IMR-90 (cell line): Measurements from ENCODE around the gene SNAP25. TPM values are rescaled to one million over a fixed set of nuclear protein-coding genes. Genes with fewer than 3 reads are reported as not detected.

ENCODE experiments used
- ATAC-seq: fragments of 200-7000 bp; cut with Tn5 transposase; 2 replicates; pipeline ENCODE4 v1.9.1; 2020; ENCODE audit warnings: low read depth, mild to moderate bottlenecking, moderate library complexity
- BruUV-seq: library from RNA; stranded (reverse); fragments of 400-500 nt; replicated peaks from 2 replicates; lab custom pipeline; 2021; lab: Mats Ljungman, UMichigan
- CTCF ChIA-PET: fragments of 300-600 bp; formaldehyde crosslinking; extraction: SDS; loops from one replicate; lab custom pipeline; 2021; ENCODE audit warnings: antibody characterized with exemption; lab: Yijun Ruan, JAX
- POLR2A ChIA-PET: fragments of 300-600 bp; sonication (Branson Sonifier 250); formaldehyde crosslinking; loops from one replicate; lab custom pipeline; 2022; ENCODE audit warnings: antibody characterized with exemption; ENCODE audit not compliant: unreplicated experiment; lab: Charles Lee
- DNase-seq: peaks from one replicate; pipeline ENCODE4 v3.0.0; 2013
- H2AFZ ChIP-seq: replicated peaks from 2 replicates; pipeline ENCODE3; 2013; ENCODE audit warnings: low read length, mild to moderate bottlenecking; ENCODE audit not compliant: poor library complexity
- H2AK5ac ChIP-seq: 2 replicates; pipeline ENCODE4 v1.6.1; 2013; ENCODE audit warnings: low read depth, low read length, inconsistent platforms
- H2AK9ac ChIP-seq: replicated peaks from 2 replicates; pipeline ENCODE3; 2013; ENCODE audit warnings: mild to moderate bottlenecking, low read depth, low read length, moderate library complexity; ENCODE audit not compliant: poor library complexity
- H2BK120ac ChIP-seq: 2 replicates; pipeline ENCODE4 v1.6.1; 2013; ENCODE audit warnings: low read depth, low read length, inconsistent platforms
- H2BK15ac ChIP-seq: 3 replicates; pipeline ENCODE4 v1.6.1; 2013; ENCODE audit warnings: low read depth, low read length, inconsistent platforms
- H2BK20ac ChIP-seq: 2 replicates; pipeline ENCODE4 v1.6.1; 2013; ENCODE audit warnings: low read depth, mild to moderate bottlenecking, inconsistent platforms, low read length, moderate library complexity
- H2BK5ac ChIP-seq: 2 replicates; pipeline ENCODE4 v1.6.1; 2013; ENCODE audit warnings: mild to moderate bottlenecking, low read depth, low read length, inconsistent platforms; ENCODE audit not compliant: poor library complexity, severe bottlenecking
- H3K14ac ChIP-seq: replicated peaks from 2 replicates; pipeline ENCODE4 v1.6.1; 2013; ENCODE audit warnings: low read depth, low read length, inconsistent platforms
- H3K18ac ChIP-seq: 2 replicates; pipeline ENCODE4 v1.6.1; 2013; ENCODE audit warnings: low read depth, low read length, control low read depth
- H3K23ac ChIP-seq: 2 replicates; pipeline ENCODE4 v1.6.1; 2013; ENCODE audit warnings: low read depth, low read length, inconsistent platforms
- H3K27ac ChIP-seq: 2 replicates; pipeline ENCODE4 v1.5.1; 2013; ENCODE audit warnings: mild to moderate bottlenecking, control low read depth, low read length; ENCODE audit not compliant: insufficient read depth
- H3K27me3 ChIP-seq: 2 replicates; pipeline ENCODE4 v1.6.1; 2013; ENCODE audit warnings: low read length; ENCODE audit not compliant: control insufficient read depth, insufficient read depth
- H3K36me3 ChIP-seq: 2 replicates; pipeline ENCODE4 v1.6.1; 2013; ENCODE audit warnings: low read length, mixed read lengths; ENCODE audit not compliant: control insufficient read depth, insufficient read depth
- H3K4ac ChIP-seq: 2 replicates; pipeline ENCODE4 v1.6.1; 2013; ENCODE audit warnings: low read depth, low read length, inconsistent platforms
- H3K4me1 ChIP-seq: 2 replicates; pipeline ENCODE4 v1.6.1; 2013; ENCODE audit warnings: low read length, mixed read lengths; ENCODE audit not compliant: control insufficient read depth, insufficient read depth
- H3K4me2 ChIP-seq: 2 replicates; pipeline ENCODE4 v1.6.1; 2013; ENCODE audit warnings: low read depth, mild to moderate bottlenecking, control low read depth, low read length, moderate library complexity
- H3K4me3 ChIP-seq: 2 replicates; pipeline ENCODE4 v1.5.1; 2013; ENCODE audit warnings: low read depth, mild to moderate bottlenecking, control low read depth, low read length, moderate library complexity; ENCODE audit not compliant: insufficient read depth
- H3K56ac ChIP-seq: 2 replicates; pipeline ENCODE4 v1.6.1; 2013; ENCODE audit warnings: low read length, inconsistent platforms; ENCODE audit not compliant: insufficient read depth; ENCODE audit errors: extremely low read depth
- H3K79me1 ChIP-seq, 2 experiments: 2 replicates each; pipeline ENCODE4 v1.6.1; 2013; ENCODE audit warnings: low read length in 2 of 2, inconsistent platforms in 1 of 2, low read depth in 1 of 2
- H3K9ac ChIP-seq: 2 replicates; pipeline ENCODE4 v1.6.1; 2013; ENCODE audit warnings: low read depth, low read length, control low read depth
- H3K9me1 ChIP-seq: 2 replicates; pipeline ENCODE4 v1.6.1; 2013; ENCODE audit warnings: low read length, inconsistent platforms; ENCODE audit not compliant: insufficient read depth
- H3K9me3 ChIP-seq: 2 replicates; pipeline ENCODE4 v1.6.1; 2013; ENCODE audit warnings: low read length; ENCODE audit not compliant: control insufficient read depth, insufficient read depth
- H4K20me1 ChIP-seq: 2 replicates; pipeline ENCODE4 v1.6.1; 2013; ENCODE audit warnings: low read length, inconsistent platforms; ENCODE audit not compliant: insufficient read depth
- H4K5ac ChIP-seq: 2 replicates; pipeline ENCODE4 v1.6.1; 2013; ENCODE audit warnings: mild to moderate bottlenecking, low read depth, low read length, control low read depth
- H4K8ac ChIP-seq, 2 experiments: 2 replicates each; pipeline ENCODE4 v1.6.1; 2013; ENCODE audit warnings: low read depth in 2 of 2, low read length in 2 of 2, control low read depth in 1 of 2, inconsistent platforms in 1 of 2
- H4K91ac ChIP-seq: 2 replicates; pipeline ENCODE4 v1.6.1; 2013; ENCODE audit warnings: low read depth, low read length, inconsistent platforms; ENCODE audit not compliant: insufficient read depth
- BHLHE40 ChIP-seq: fragments of 150-350 bp; IDR thresholded peaks from 2 replicates; pipeline ENCODE4 v1.6.1; 2016; ENCODE audit warnings: mild to moderate bottlenecking, low read depth, low read length
- CEBPB ChIP-seq: IDR thresholded peaks from 2 replicates; pipeline ENCODE4 v1.6.1; 2012; ENCODE audit warnings: low read depth, low read length, improper control_type of control experiment
- RAD21 ChIP-seq: IDR thresholded peaks from 2 replicates; pipeline ENCODE4 v1.6.1; 2012; ENCODE audit warnings: low read length, improper control_type of control experiment
- WGBS, 2 experiments: methylation state at CpG; one replicate each; pipeline versions ENCODE4 v1.1.5 to v1.1.7; 2013; ENCODE audit warnings: missing lambda C conversion rate in 2 of 2; ENCODE audit not compliant: insufficient read length in 1 of 2; ENCODE audit errors: extremely low coverage in 2 of 2; 5-methylcytosine and 5-hydroxymethylcytosine counted together
- dilution Hi-C: fragments of 300-500 bp; cut with HindIII; formaldehyde crosslinking; loops from one replicate; pipeline ENCODE4 v1.14.3; 2018; ENCODE audit warnings: low sequenced_read_pairs; ENCODE audit not compliant: unreplicated experiment
- in situ Hi-C: fragments of 300-500 bp; cut with MboI; formaldehyde crosslinking; loops from 3 replicates; pipeline ENCODE4 v1.14.3; 2019; ENCODE audit warnings: low sequenced_read_pairs, inconsistent platforms, mixed read lengths
- intact Hi-C: fragments of 100-400 bp; cut with micrococcal nuclease; formaldehyde crosslinking; loops from 2 replicates; pipeline ENCODE4 v1.10.0; 2022
- polyA plus RNA-seq, 3 experiments: library from polyadenylated mRNA; depleted of rRNA; stranded (reverse); fragments of >200 nt; gene quantifications; 2 replicates each; pipeline ENCODE4 v1.2.3, GENCODE V29; 2012; ENCODE audit warnings: low replicate concordance in 1 of 3
- total RNA-seq: library from RNA; depleted of rRNA; stranded (reverse); fragments of >200 nt; gene quantifications from 2 replicates; pipeline ENCODE4 v1.2.3, GENCODE V29; 2012

SNAP25 gene
- total and polyA plus RNA-seq, 2 of the 4 experiments (the other 2 are of a cell fraction), result 1.1 to 2.8 TPM

DNA sequence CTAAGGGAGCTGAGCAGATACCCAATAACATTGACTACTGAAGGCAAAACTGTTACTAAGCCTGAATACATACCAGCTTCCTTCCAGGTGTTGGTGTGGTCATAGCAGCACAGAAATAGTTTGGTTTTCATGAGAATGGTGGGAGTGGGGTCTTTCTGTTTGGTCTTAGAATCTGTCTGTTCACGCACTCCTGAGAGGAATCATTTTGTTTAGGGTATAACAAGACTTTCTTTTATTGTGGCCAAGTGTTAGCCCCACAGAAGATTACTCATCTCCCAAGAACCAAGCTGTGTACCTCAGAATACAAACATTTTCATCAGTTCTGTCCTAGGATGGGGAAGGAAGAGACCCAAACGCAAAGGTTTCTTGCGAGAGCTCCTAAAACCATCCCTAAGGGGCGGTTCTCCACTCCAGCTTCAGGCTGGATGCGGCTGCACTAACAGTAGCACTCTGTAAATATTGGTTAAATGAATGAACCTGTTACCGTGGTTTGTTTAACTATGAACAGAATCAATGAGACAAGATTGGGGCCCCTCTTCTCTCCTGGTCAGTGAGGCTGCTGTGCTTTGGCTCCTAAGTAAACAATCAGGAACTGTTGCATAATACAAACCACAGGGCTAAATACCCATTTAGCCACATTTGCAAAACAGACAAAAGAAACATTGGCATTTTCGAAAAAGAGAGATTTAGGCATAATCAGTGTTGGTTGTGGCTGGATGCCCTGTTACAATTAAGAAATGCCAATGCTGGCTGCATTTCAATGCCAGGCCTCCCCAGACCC is 44.9 kb downstream of the SNAP25 start:
- Histone ChIP-seq H4K8ac (no peak overlapping the region), H3K27ac (no peak overlapping the region), H3K18ac (no peak overlapping the region), H3K79me1 (no peaks in the 10 kb centered on the region), H2AFZ (no peak overlapping the region), H3K9me3 (no peaks in the 10 kb centered on the region), H2BK120ac (no peak overlapping the region), H4K20me1 (no peaks in the 10 kb centered on the region), H2BK5ac (no peak overlapping the region), H2AK9ac (no peak overlapping the region), H4K91ac (no peak overlapping the region), H3K4me2 (no peak overlapping the region), H3K36me3 (peaks cover 3% of the 10 kb centered on the region; the same call in 1 of the 2 replicates), H3K9ac (no peak overlapping the region), H3K4ac (no peak overlapping the region), H2AK5ac (no peak overlapping the region), H3K4me3 (no peak overlapping the region), H3K56ac (no peak overlapping the region), H4K5ac (no peak overlapping the region), H3K23ac (peak overlapping the region; percentile 61; the same call in 1 of the 2 replicates), H2BK20ac (no peak overlapping the region), H2BK15ac (no peak overlapping the region), H3K27me3 (no peaks in the 10 kb centered on the region), H3K4me1 (peaks cover 9% of the 10 kb centered on the region), H3K9me1 (peaks cover 3% of the 10 kb centered on the region; the same call in 1 of the 2 replicates), H3K14ac (no peak overlapping the region)
- peak; percentile 61 for ATAC-seq
- TF ChIP-seq RAD21 (no peak), CEBPB (peak; percentile 54; the same call in 1 of the 2 replicates), BHLHE40 (no peak)
- CTCF ChIA-PET, result interaction anchor here (0.6 kb wide), 1 partner anchor 164 kb away, joined by 3 read pairs; no protein-coding TSS in a partner anchor
- intact Hi-C loops (no loop called here), in situ Hi-C loops (no loop called here), dilution Hi-C loops (no loop called here)
- no CpG with 5 or more reads among the region's 7 CpGs for WGBS, 2 experiments
- POLR2A ChIA-PET, result no interaction called here
- BruUV-seq, result no TSS peak
- DNase-seq, result peak; percentile 4
